ENCODE data around the gene CHGA.

DNA sequence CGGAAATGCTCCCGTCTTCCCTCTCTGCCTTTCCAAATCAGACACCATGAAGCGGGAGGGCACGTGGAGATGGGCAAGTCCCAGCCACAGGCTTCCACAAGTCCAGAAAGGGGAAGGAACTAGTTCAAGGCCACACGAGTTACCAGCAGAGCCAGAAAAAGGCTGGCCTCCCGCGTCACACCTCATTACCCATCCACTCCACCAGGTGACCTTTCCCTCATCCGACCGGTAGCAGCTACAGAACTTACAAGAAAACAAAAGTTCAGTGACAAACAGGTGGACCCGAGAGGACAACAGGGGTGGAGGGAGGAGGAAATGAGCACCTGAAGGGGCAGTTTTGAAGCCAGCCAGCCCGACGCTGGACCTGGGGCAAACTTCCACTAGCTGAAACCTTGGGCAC is 46.9 kb downstream of the CHGA start:
- TF ChIP-seq, protein P1, sequence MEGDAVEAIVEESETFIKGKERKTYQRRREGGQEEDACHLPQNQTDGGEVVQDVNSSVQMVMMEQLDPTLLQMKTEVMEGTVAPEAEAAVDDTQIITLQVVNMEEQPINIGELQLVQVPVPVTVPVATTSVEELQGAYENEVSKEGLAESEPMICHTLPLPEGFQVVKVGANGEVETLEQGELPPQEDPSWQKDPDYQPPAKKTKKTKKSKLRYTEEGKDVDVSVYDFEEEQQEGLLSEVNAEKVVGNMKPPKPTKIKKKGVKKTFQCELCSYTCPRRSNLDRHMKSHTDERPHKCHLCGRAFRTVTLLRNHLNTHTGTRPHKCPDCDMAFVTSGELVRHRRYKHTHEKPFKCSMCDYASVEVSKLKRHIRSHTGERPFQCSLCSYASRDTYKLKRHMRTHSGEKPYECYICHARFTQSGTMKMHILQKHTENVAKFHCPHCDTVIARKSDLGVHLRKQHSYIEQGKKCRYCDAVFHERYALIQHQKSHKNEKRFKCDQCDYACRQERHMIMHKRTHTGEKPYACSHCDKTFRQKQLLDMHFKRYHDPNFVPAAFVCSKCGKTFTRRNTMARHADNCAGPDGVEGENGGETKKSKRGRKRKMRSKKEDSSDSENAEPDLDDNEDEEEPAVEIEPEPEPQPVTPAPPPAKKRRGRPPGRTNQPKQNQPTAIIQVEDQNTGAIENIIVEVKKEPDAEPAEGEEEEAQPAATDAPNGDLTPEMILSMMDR (IDR thresholded peaks at IDR 0.05) = no peak
- TF ChIP-seq EP300 (IDR thresholded peaks at IDR 0.05) = no peak
- no peak for TF ChIP-seq POLR2A (IDR thresholded peaks at IDR 0.05)
- no peak for TF ChIP-seq POLR2AphosphoS5 (IDR thresholded peaks at IDR 0.05)
